SK-N-MC (cell line): Measurements from ENCODE around the gene ALS2CL.

ENCODE experiments used
- EZH2 ChIP-seq: fragments of 200-600 bp; sonication (generic); IDR thresholded peaks from one replicate; pipeline ENCODE4 v1.6.1; 2017; ENCODE audit warnings: antibody characterized with exemption
- POLR2AphosphoS5 ChIP-seq: IDR thresholded peaks from 2 replicates; pipeline ENCODE4 v1.6.1; 2012; ENCODE audit warnings: mild to moderate bottlenecking, low read depth, low read length, borderline replicate concordance

DNA sequence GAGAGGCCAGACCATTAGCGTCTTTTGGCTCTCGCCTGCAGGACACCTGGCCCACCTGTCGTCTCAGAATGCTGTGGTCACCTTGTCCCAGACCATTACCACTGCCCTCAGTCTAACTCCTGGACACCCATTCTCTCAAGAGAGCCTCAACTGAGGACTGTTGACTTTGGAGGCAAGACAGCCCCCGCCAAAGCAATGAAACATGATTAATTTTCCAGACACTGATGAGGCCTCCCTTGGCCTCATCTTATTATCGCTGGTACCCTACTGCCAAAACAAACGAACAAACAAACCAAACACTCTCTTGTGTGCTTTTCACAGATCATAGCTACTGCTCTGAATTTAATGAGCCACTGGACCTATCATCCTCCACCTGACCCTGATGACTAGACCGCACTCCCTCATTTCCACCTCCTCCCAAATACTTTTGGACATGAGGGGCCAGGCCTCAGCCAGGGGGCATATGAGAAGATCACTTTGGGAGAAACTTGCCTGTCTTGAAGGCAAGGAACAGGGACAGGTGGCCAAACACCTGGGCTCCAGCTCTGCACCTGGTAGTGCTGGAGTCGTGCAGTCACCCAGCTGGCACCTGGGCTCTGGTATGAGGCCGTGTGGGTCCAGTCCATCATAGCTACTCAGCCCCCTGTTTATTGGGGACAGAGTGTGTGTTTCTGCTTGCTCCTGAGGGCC, 27.6 kb downstream of the ALS2CL start:
- no peak for TF ChIP-seq POLR2AphosphoS5
- no peak for TF ChIP-seq EZH2
